PFSK-1 (cell line): Measurements from ENCODE around the gene ADH1B.

Experiments
- FOXP2 ChIP-seq: optimal IDR thresholded peaks from 2 replicates; pipeline ENCODE3; 2011; ENCODE audit warnings: borderline replicate concordance, control low read depth, inconsistent platforms; ENCODE audit not compliant: insufficient read depth; ENCODE audit errors: extremely low read length, extremely low read depth
- POLR2AphosphoS5 ChIP-seq: IDR thresholded peaks from 2 replicates; pipeline ENCODE4 v1.6.1; 2012; ENCODE audit warnings: low read depth, mild to moderate bottlenecking, control low read depth, low read length, moderate library complexity
- SIN3A ChIP-seq: IDR thresholded peaks from 2 replicates; pipeline ENCODE4 v1.6.1; 2012; ENCODE audit warnings: mild to moderate bottlenecking, low read length, moderate library complexity, borderline replicate concordance; ENCODE audit not compliant: insufficient read depth
- TAF1 ChIP-seq: IDR thresholded peaks from 2 replicates; pipeline ENCODE4 v1.6.1; 2012; ENCODE audit warnings: low read length, control low read depth, borderline replicate concordance; ENCODE audit not compliant: insufficient read depth

DNA sequence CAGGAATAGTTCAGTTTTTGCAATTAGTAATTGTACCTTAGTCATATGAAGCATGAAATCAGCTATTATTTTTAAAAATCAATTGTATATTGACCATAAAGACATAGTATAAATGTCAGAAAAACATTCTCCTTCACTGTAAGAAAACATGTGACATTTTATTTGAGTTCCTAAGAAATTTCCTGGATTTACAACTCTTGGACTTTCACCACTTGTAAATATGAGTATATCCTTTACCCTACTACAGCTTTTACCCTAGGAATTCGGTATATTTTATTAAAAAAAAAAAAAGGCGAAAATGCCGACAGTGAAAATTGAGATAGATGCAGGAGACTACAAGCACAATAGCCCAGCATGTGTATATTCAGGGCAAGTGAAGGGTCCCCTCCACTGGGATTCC lies 45.3 kb downstream of the ADH1B start:
- no peak for TF ChIP-seq POLR2AphosphoS5
- no peak for TF ChIP-seq FOXP2
- no peak for TF ChIP-seq TAF1
- no peak for TF ChIP-seq SIN3A
